NT2/D1 (cell line): ENCODE measurements around the gene EDA.

Experiments used
- YY1 ChIP-seq: IDR thresholded peaks from 2 replicates; pipeline ENCODE4 v1.6.1; 2011; ENCODE audit not compliant: insufficient read length, insufficient read depth
- ZNF274 ChIP-seq: IDR thresholded peaks from 2 replicates; pipeline ENCODE4 v1.6.1; 2011; ENCODE audit warnings: mild to moderate bottlenecking, low read depth, low read length

DNA sequence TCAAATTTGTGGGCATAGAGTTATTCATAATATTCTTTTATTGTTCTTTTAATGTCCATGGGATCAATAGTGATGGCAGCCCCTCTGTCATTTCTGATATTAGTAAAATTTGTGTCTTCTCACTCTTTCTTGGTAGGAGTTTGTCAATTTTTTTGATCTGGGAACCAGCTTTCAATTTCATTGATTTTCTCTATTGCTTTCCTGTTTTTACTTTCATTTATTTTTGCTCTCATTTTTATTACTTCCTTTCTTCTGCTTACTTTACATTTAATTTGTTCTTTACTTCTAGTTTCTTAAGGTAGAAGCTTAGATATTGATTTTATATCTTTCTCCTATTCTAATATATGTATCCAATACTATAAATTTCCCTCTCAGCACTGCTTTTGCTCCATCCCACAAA, 393.1 kb downstream of the EDA start:
- no peak for TF ChIP-seq YY1
- TF ChIP-seq ZNF274 = no peak
